ENCODE results near the gene OBP2A. TPM values are rescaled to one million over a fixed set of nuclear protein-coding genes. Genes with fewer than 3 reads are reported as not detected.

The OBP2A gene
- total and polyA plus RNA-seq, 12 donors = not detected

GRCh38 chr9:135577256-135577655 lies 31.3 kb downstream of the OBP2A start:
- Histone ChIP-seq H3K4me1 (no peaks in the 10 kb centered on the region), H3K4me3 (no peak overlapping the region), H3K27me3 (peaks cover 0 to 35% (median 9%) of the 10 kb centered on the region in 7 donors), H3K9me3 (no peaks in the 10 kb centered on the region), H3K36me3 (no peaks in the 10 kb centered on the region), H3K27ac (no peak overlapping the region)
- 84 to 90% methylated on average over 10 of the region's 10 CpGs for WGBS, 2 donors
- ATAC-seq = no peak
- intact Hi-C loops (cut with DNase I) = no loop called here
- no peak for TF ChIP-seq CTCF (IDR thresholded peaks at IDR 0.05)
- no peak for DNase-seq

- Histone ChIP-seq H3K4me3 (no peak overlapping the region), H3K27me3 (peaks cover 0 to 34% (median 7%) of the 10 kb centered on the region in 7 donors), H3K9me3 (no peaks in the 10 kb centered on the region), H3K36me3 (no peaks in the 10 kb centered on the region), H3K4me1 (no peaks in the 10 kb centered on the region), H3K27ac (no peak overlapping the region)
- no peak for TF ChIP-seq CTCF (IDR thresholded peaks at IDR 0.05)
- ATAC-seq (no peak), DNase-seq (no peak)
- intact Hi-C loops (cut with DNase I) = no loop called here
- WGBS, 2 donors = 44 to 65% methylated on average over 2 of the region's 2 CpGs
Observed at GRCh38 chr9:135579356-135579755, 33.4 kb downstream of the OBP2A start.

GRCh38 chr9:135579889-135580660 lies 34.1 kb downstream of the OBP2A start:
- no peak for TF ChIP-seq CTCF (IDR thresholded peaks at IDR 0.05)
- Histone ChIP-seq H3K9me3 (no peaks in the 10 kb centered on the region), H3K27me3 (peaks cover 0 to 27% (median 7%) of the 10 kb centered on the region in 7 donors), H3K4me1 (no peaks in the 10 kb centered on the region), H3K27ac (no peak overlapping the region), H3K4me3 (no peak overlapping the region), H3K36me3 (no peaks in the 10 kb centered on the region)
- intact Hi-C loops (cut with DNase I) = no loop called here
- no peak for DNase-seq
- ATAC-seq = no peak
- 73 to 75% methylated on average over 10 of the region's 10 CpGs for WGBS, 2 donors

- no peaks in the 10 kb centered on the region for H3K36me3 ChIP-seq
- intact Hi-C loops (cut with DNase I) = no loop called here
- no peak overlapping the region for H3K4me3 ChIP-seq
- no peak for TF ChIP-seq CTCF (IDR thresholded peaks at IDR 0.05)
- DNase-seq = no peak
- H3K27ac ChIP-seq = no peak overlapping the region
- ATAC-seq = no peak
- H3K9me3 ChIP-seq = no peaks in the 10 kb centered on the region
- peaks cover 0 to 19% (median 7%) of the 10 kb centered on the region in 7 donors for H3K27me3 ChIP-seq
- WGBS, 2 donors = 86 to 89% methylated on average over 11 of the region's 11 CpGs
- no peaks in the 10 kb centered on the region for H3K4me1 ChIP-seq
Observed at GRCh38 chr9:135580664-135581380, 34.9 kb downstream of the OBP2A start.
